Glomerular visceral epithelial cell (primary cell): ENCODE measurements around the gene MKRN2OS.

Experiments
- DNase-seq: peaks from one replicate; pipeline ENCODE4 v3.0.0-alpha.2; 2016; ENCODE audit errors: extremely low spot score

Gene MKRN2OS

GRCh38 chr3:12513694-12514446 is 31.4 kb downstream of the MKRN2OS start:
- DNase-seq: no peak

GRCh38 chr3:12512534-12513118 is 32.7 kb downstream of the MKRN2OS start:
- no peak for DNase-seq

- DNase-seq: no peak
These were observed 35.8 kb downstream of the MKRN2OS start for GRCh38 chr3:12509466-12509865.

- DNase-seq: peak; percentile 82
These were observed 37.0 kb downstream of the MKRN2OS start for GRCh38 chr3:12508291-12508700.

- DNase-seq: peak; percentile 49
These were observed 37.6 kb downstream of the MKRN2OS start for GRCh38 chr3:12507591-12508281.

- no peak for DNase-seq
These were observed 39.0 kb downstream of the MKRN2OS start for GRCh38 chr3:12506201-12506709.

GRCh38 chr3:12503126-12503957 is 42.0 kb downstream of the MKRN2OS start:
- DNase-seq: no peak

- no peak for DNase-seq
These were observed 43.8 kb downstream of the MKRN2OS start for GRCh38 chr3:12501360-12502020.

- no peak for DNase-seq
These were observed 45.8 kb downstream of the MKRN2OS start for GRCh38 chr3:12499474-12499873.

GRCh38 chr3:12496453-12496761 is 48.9 kb downstream of the MKRN2OS start:
- DNase-seq: no peak

GRCh38 chr3:12495749-12496452 is 49.4 kb downstream of the MKRN2OS start:
- no peak for DNase-seq

- no peak for DNase-seq
These were observed 54.8 kb downstream of the MKRN2OS start for GRCh38 chr3:12490547-12490946.

GRCh38 chr3:12489832-12490231 is 55.5 kb downstream of the MKRN2OS start:
- peak; percentile 39 for DNase-seq
